ENCODE data around the gene CST7.

CST7 gene

GRCh38 chr20:24916412-24916811 lies 32.7 kb upstream of the CST7 start:
- Histone ChIP-seq H3K14ac (ENCODE audit: low read length in 2 of 2) (no peak overlapping the region), H2AFZ (ENCODE audit: low read depth, low read length) (no peak overlapping the region), H4K8ac (ENCODE audit: low read length) (no peak overlapping the region), H3K36me3 (ENCODE audit: control insufficient read depth in 1 of 2, insufficient read depth in 2 of 2, low read depth in 1 of 2, low read length in 2 of 2) (no peaks in the 10 kb centered on the region), H3K23ac (ENCODE audit: low read length in 2 of 2) (no peak overlapping the region), H2BK120ac (ENCODE audit: low read depth, low read length) (no peak overlapping the region), H3K4me3 (ENCODE audit: insufficient read depth in 1 of 2, low read depth in 1 of 2, low read length in 2 of 2) (no peak overlapping the region), H2BK12ac (ENCODE audit: low read length in 2 of 2) (no peak overlapping the region), H3K18ac (ENCODE audit: low read depth in 1 of 2, low read length in 2 of 2) (no peak overlapping the region), H3K27me3 (ENCODE audit: control insufficient read depth in 1 of 2, insufficient read depth in 1 of 2, low read length in 2 of 2) (peaks cover 33 to 72% of the 10 kb centered on the region in 2 experiments), H2BK15ac (ENCODE audit: low read depth, poor library complexity, severe bottlenecking) (no peak overlapping the region), H4K91ac (ENCODE audit: low read length) (no peak overlapping the region), H3K27ac (ENCODE audit: low read length, poor library complexity, severe bottlenecking) (no peak overlapping the region), H3K4me1 (ENCODE audit: control insufficient read depth, insufficient read depth, low read depth, low read length) (peaks cover 18% of the 10 kb centered on the region), H3K9ac (ENCODE audit: low read length) (no peak overlapping the region), H3K9me3 (ENCODE audit: control insufficient read depth, low read length) (no peaks in the 10 kb centered on the region), H3K4me2 (ENCODE audit: low read length, poor library complexity, severe bottlenecking) (no peak overlapping the region), H2BK5ac (ENCODE audit: low read depth, low read length, poor library complexity, severe bottlenecking) (no peak overlapping the region), H3K4ac (ENCODE audit: low read depth in 1 of 2, low read length in 2 of 2) (no peak overlapping the region), H3K79me1 (replicated peaks; ENCODE audit: low read length, poor library complexity, severe bottlenecking) (no peaks in the 10 kb centered on the region), H2AK5ac (ENCODE audit: low read length, severe bottlenecking) (no peak overlapping the region)
- WGBS, result 72% methylated on average over 1 of the region's 1 CpG
- DNase-seq, result no peak

DNA sequence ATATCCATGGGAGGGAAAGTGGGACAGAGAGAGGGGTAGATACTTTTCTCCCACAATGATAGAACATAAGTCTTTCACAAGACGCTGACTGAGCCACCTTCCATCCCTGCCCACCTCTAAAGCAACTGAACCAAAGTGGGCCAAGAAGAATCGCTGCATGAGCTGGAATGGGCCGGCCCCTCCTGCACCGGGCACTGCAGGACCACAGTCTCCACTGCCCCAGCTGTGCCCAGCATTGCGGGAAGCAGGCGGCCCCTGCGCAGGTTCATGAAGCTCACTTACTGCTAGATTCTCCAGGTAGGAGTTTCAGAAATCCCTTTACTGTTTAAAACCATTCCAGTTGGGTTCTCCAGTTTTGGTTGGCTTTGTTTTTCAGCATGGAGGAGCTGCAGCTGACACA lies 32.0 kb upstream of the CST7 start:
- H3K23ac ChIP-seq (ENCODE audit: low read length in 2 of 2), result no peak overlapping the region
- no peak overlapping the region for H2BK12ac ChIP-seq (ENCODE audit: low read length in 2 of 2)
- peaks cover 26 to 71% of the 10 kb centered on the region in 2 experiments for H3K27me3 ChIP-seq (ENCODE audit: control insufficient read depth in 1 of 2, insufficient read depth in 1 of 2, low read length in 2 of 2)
- no peak overlapping the region for H2BK120ac ChIP-seq (ENCODE audit: low read depth, low read length)
- H2AK5ac ChIP-seq (ENCODE audit: low read length, severe bottlenecking), result no peak overlapping the region
- H3K27ac ChIP-seq (ENCODE audit: low read length, poor library complexity, severe bottlenecking), result no peak overlapping the region
- H3K4me2 ChIP-seq (ENCODE audit: low read length, poor library complexity, severe bottlenecking), result no peak overlapping the region
- no peak overlapping the region for H3K18ac ChIP-seq (ENCODE audit: low read depth in 1 of 2, low read length in 2 of 2)
- no peak overlapping the region for H3K4me3 ChIP-seq (ENCODE audit: insufficient read depth in 1 of 2, low read depth in 1 of 2, low read length in 2 of 2)
- no peak overlapping the region for H2BK5ac ChIP-seq (ENCODE audit: low read depth, low read length, poor library complexity, severe bottlenecking)
- H4K8ac ChIP-seq (ENCODE audit: low read length), result no peak overlapping the region
- no peak overlapping the region for H3K14ac ChIP-seq (ENCODE audit: low read length in 2 of 2)
- no peaks in the 10 kb centered on the region for H3K9me3 ChIP-seq (ENCODE audit: control insufficient read depth, low read length)
- no peak overlapping the region for H3K9ac ChIP-seq (ENCODE audit: low read length)
- no peak overlapping the region for H3K4ac ChIP-seq (ENCODE audit: low read depth in 1 of 2, low read length in 2 of 2)
- no peak for DNase-seq
- H3K36me3 ChIP-seq (ENCODE audit: control insufficient read depth in 1 of 2, insufficient read depth in 2 of 2, low read depth in 1 of 2, low read length in 2 of 2), result no peaks in the 10 kb centered on the region
- no peak overlapping the region for H2AFZ ChIP-seq (ENCODE audit: low read depth, low read length)
- no peak overlapping the region for H2BK15ac ChIP-seq (ENCODE audit: low read depth, poor library complexity, severe bottlenecking)
- no peaks in the 10 kb centered on the region for H3K79me1 ChIP-seq (replicated peaks; ENCODE audit: low read length, poor library complexity, severe bottlenecking)
- no peak overlapping the region for H4K91ac ChIP-seq (ENCODE audit: low read length)
- WGBS, result 80% methylated on average over 7 of the region's 7 CpGs
- peaks cover 18% of the 10 kb centered on the region for H3K4me1 ChIP-seq (ENCODE audit: control insufficient read depth, insufficient read depth, low read depth, low read length)

DNA sequence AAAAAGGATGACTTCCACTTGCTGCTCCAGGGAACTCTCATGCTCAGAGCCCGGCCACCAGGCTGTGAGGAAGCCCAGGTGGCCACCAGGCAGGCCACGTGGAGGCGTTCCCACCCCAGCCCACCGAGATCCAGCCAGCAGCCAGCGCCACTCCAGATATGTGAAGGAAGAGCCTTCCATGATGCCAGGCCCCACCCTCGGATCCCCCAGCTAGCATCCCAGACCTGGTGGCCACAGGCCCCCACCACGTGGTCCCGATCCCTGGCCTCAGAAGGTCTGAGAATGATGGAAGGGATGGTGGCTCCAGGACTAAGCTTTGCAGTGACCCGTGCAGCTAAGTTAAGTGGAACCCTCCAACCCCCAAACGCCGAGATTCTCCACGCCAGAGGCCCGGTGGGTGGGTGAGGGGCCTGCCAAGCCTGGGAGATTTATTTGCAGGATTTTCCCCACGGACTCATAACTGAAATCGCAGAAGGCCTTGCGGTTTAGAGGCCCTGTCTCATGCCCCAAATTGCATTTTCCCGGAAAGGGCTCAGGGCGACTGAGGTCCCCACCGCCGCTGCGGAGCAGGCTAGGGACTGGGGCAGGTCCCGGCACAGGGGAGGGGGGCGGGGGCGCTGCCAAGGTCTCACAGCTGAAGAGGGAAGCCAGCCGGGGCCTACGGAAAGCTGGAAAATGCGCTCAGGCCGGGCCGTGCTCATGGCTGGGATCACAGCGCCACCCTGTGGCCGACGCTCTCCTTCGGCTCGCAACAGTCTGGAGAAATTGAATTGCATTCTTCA lies 31.1 kb upstream of the CST7 start:
- no peak overlapping the region for H4K91ac ChIP-seq (ENCODE audit: low read length)
- H2BK5ac ChIP-seq (ENCODE audit: low read depth, low read length, poor library complexity, severe bottlenecking), result no peak overlapping the region
- H2BK15ac ChIP-seq (ENCODE audit: low read depth, poor library complexity, severe bottlenecking), result no peak overlapping the region
- no peaks in the 10 kb centered on the region for H3K79me1 ChIP-seq (replicated peaks; ENCODE audit: low read length, poor library complexity, severe bottlenecking)
- H3K9me3 ChIP-seq (ENCODE audit: control insufficient read depth, low read length), result no peaks in the 10 kb centered on the region
- no peak overlapping the region for H3K4ac ChIP-seq (ENCODE audit: low read depth in 1 of 2, low read length in 2 of 2)
- no peak overlapping the region for H2BK12ac ChIP-seq (ENCODE audit: low read length in 2 of 2)
- no peak overlapping the region for H4K8ac ChIP-seq (ENCODE audit: low read length)
- WGBS, result 25% methylated on average over 32 of the region's 34 CpGs
- H3K27ac ChIP-seq (ENCODE audit: low read length, poor library complexity, severe bottlenecking), result no peak overlapping the region
- no peak overlapping the region for H3K23ac ChIP-seq (ENCODE audit: low read length in 2 of 2)
- no peaks in the 10 kb centered on the region for H3K36me3 ChIP-seq (ENCODE audit: control insufficient read depth in 1 of 2, insufficient read depth in 2 of 2, low read depth in 1 of 2, low read length in 2 of 2)
- peaks cover 17 to 67% of the 10 kb centered on the region in 2 experiments for H3K27me3 ChIP-seq (ENCODE audit: control insufficient read depth in 1 of 2, insufficient read depth in 1 of 2, low read length in 2 of 2)
- H3K18ac ChIP-seq (ENCODE audit: low read depth in 1 of 2, low read length in 2 of 2), result no peak overlapping the region
- peak overlapping the region in 1 of 2 experiments; percentile 24 for H3K4me3 ChIP-seq (ENCODE audit: insufficient read depth in 1 of 2, low read depth in 1 of 2, low read length in 2 of 2)
- no peak overlapping the region for H2AFZ ChIP-seq (ENCODE audit: low read depth, low read length)
- DNase-seq, result peak; percentile 59
- H3K4me2 ChIP-seq (ENCODE audit: low read length, poor library complexity, severe bottlenecking), result peak overlapping the region; percentile 68
- H3K9ac ChIP-seq (ENCODE audit: low read length), result peak overlapping the region; percentile 43
- peaks cover 18% of the 10 kb centered on the region for H3K4me1 ChIP-seq (ENCODE audit: control insufficient read depth, insufficient read depth, low read depth, low read length)
- no peak overlapping the region for H2AK5ac ChIP-seq (ENCODE audit: low read length, severe bottlenecking)
- no peak overlapping the region for H2BK120ac ChIP-seq (ENCODE audit: low read depth, low read length)
- no peak overlapping the region for H3K14ac ChIP-seq (ENCODE audit: low read length in 2 of 2)

GRCh38 chr20:24918579-24919566 lies 30.2 kb upstream of the CST7 start:
- H3K27me3 ChIP-seq (ENCODE audit: control insufficient read depth in 1 of 2, insufficient read depth in 1 of 2, low read length in 2 of 2), result peaks cover 16 to 63% of the 10 kb centered on the region in 2 experiments
- H3K36me3 ChIP-seq (ENCODE audit: control insufficient read depth in 1 of 2, insufficient read depth in 2 of 2, low read depth in 1 of 2, low read length in 2 of 2), result no peaks in the 10 kb centered on the region
- H3K27ac ChIP-seq (ENCODE audit: low read length, poor library complexity, severe bottlenecking), result no peak overlapping the region
- H3K4me1 ChIP-seq (ENCODE audit: control insufficient read depth, insufficient read depth, low read depth, low read length), result peaks cover 16% of the 10 kb centered on the region
- H3K79me1 ChIP-seq (replicated peaks; ENCODE audit: low read length, poor library complexity, severe bottlenecking), result no peaks in the 10 kb centered on the region
- H3K23ac ChIP-seq (ENCODE audit: low read length in 2 of 2), result no peak overlapping the region
- 61% methylated on average over 14 of the region's 17 CpGs for WGBS
- peak overlapping the region; percentile 4 for H2AK5ac ChIP-seq (ENCODE audit: low read length, severe bottlenecking)
- no peak for DNase-seq
- no peaks in the 10 kb centered on the region for H3K9me3 ChIP-seq (ENCODE audit: control insufficient read depth, low read length)
- H3K9ac ChIP-seq (ENCODE audit: low read length), result no peak overlapping the region
- no peak overlapping the region for H4K8ac ChIP-seq (ENCODE audit: low read length)
- H3K14ac ChIP-seq (ENCODE audit: low read length in 2 of 2), result no peak overlapping the region
- H4K91ac ChIP-seq (ENCODE audit: low read length), result no peak overlapping the region
- H3K18ac ChIP-seq (ENCODE audit: low read depth in 1 of 2, low read length in 2 of 2), result no peak overlapping the region
- no peak overlapping the region for H3K4ac ChIP-seq (ENCODE audit: low read depth in 1 of 2, low read length in 2 of 2)
- no peak overlapping the region for H2BK12ac ChIP-seq (ENCODE audit: low read length in 2 of 2)
- no peak overlapping the region for H3K4me2 ChIP-seq (ENCODE audit: low read length, poor library complexity, severe bottlenecking)
- H3K4me3 ChIP-seq (ENCODE audit: insufficient read depth in 1 of 2, low read depth in 1 of 2, low read length in 2 of 2), result no peak overlapping the region
- no peak overlapping the region for H2BK15ac ChIP-seq (ENCODE audit: low read depth, poor library complexity, severe bottlenecking)
- no peak overlapping the region for H2AFZ ChIP-seq (ENCODE audit: low read depth, low read length)
- no peak overlapping the region for H2BK5ac ChIP-seq (ENCODE audit: low read depth, low read length, poor library complexity, severe bottlenecking)
- no peak overlapping the region for H2BK120ac ChIP-seq (ENCODE audit: low read depth, low read length)

Data from mesenchymal stem cell (in vitro differentiated cells and primary cell).